Hindlimb muscle (tissue), 1 donor: ENCODE measurements around the gene CDK10. TPM values are rescaled to one million over a fixed set of nuclear protein-coding genes. Genes with fewer than 3 reads are reported as not detected.
"Not testable (repeated sequence)": the region's sequence is repeated elsewhere in the genome, so short reads cannot be mapped to it uniquely, and the experiment has no call there.

Source experiments
- DNase-seq: peaks from one replicate; pipeline ENCODE4 v3.0.0-alpha.2; 2013
- polyA plus RNA-seq: library from polyadenylated mRNA; unstranded; fragments of 120-200 nt; gene quantifications from one replicate; pipeline ENCODE4 v1.2.1, GENCODE V29; 2013; ENCODE audit not compliant: insufficient read length

Gene CDK10, protein sequence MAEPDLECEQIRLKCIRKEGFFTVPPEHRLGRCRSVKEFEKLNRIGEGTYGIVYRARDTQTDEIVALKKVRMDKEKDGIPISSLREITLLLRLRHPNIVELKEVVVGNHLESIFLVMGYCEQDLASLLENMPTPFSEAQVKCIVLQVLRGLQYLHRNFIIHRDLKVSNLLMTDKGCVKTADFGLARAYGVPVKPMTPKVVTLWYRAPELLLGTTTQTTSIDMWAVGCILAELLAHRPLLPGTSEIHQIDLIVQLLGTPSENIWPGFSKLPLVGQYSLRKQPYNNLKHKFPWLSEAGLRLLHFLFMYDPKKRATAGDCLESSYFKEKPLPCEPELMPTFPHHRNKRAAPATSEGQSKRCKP
- 65.0 TPM for polyA plus RNA-seq

DNA sequence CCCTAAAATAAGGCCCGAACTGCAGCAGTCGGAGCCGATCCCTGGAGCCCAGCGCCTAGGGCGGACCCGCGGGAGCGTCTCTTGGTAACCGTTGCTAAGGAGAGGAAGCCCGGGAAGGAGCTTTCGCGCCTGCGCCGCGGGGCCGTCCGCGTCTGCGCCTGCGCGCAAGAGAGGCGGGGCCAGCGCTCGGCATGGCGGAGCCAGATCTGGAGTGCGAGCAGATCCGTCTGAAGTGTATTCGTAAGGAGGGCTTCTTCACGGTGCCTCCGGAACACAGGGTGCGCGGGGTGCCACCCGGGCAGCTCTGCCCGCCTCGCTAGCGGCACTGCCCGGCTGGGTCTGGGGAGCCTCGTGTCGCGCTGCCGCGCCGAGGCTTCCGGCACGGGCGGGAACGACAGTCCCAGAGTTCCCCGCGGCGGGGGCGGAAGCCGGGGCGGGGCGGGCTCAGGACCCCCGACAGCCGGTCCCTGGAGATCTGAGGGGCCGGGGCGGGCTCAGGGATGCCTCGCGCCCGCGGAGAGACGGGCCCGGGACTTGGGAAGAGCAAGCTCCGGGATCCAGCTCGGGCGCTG, at the start of gene CDK10:
Gene CDK10, plus strand, starts transcription at position 170 of the 572 bp plus-strand sequence. Its CDS starts 22 bp downstream, at position 192.
- DNase-seq, result peak; percentile 94

DNA sequence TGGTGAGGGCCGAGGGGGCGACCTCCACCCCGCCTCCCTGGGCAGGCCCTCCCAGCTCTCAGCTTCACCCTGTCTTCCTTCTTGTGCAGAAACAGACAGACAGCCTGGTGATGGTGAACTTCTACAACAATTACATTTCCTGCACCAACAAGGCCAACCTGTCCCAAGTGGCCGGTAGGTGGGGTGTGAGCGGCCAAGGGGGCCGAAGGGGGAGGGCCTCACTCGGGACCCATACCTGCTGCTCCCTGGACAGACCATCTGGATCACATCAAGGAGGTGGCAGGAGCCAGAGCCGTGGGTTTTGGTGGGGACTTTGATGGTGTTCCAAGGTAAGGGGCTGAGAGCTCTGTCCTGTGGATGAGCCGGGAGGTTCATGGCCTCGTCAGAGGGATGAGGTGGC, 49.1 kb upstream of the CDK10 start:
- no peak for DNase-seq

DNA sequence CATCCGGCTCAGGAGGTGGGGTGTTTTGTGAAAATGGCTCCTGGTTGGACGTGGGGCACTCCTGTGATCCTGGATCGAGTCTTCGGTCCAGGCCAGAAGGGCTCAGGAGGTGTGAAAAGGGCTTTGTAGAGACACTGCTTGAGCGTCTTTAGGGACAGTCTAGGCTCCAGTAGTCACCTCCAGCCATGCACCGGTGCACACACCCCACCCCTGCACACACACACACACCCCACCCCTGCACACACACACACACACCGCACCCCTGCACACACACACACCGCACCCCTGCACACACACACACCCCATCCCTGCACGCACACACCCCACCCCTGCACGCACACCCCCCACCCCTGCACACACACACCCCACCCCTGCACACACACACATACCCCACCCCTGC, 48.0 kb upstream of the CDK10 start:
- DNase-seq, result no peak

DNA sequence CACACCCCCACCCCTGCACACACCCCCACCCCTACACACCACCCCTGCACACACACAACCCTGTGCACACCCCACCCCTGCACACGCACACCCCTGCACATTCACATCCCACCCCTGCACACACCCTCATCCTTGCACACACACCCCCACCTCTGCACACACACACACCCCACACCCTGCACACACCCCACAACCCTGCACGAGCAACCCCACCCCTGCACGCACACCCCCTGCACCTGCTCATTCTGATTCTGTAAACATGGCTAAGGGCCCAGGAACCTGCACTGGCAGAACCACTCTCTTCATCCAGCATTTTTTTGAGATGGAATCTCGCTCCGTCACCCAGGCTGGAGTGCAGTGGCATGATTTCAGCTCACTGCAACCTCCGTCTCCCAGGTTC, 47.1 kb upstream of the CDK10 start:
- no peak for DNase-seq

DNA sequence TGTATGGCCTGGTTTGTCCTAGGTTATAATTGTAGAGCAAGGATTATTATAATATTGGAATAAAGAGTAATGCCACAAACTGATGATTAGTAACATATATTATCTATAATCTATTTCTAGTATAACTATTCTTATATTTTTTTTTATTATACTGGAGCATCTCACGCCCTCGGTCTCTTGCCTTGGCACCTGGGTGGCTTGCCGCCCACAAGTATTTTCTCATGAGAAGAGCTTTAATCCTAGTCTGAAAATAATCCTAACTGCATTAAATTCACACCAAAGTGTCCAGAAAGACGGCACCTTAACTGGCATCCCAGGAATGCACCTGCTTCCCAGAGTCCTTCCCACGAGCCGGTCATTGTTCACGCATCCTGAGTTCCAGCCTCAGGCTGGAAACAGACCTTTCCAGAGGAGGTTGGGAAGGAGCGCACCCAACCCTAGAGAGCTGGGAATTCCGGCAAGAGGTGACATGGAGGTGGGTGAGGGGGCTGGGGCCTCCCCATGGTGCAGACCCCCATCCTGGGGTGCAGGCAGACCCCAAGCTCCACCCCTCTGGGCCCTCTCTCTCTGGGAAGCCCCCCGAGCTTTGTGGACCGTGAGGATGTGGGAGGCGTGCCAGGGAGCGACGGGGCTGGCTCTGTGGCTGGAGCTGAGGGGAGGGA, 44.9 kb upstream of the CDK10 start:
- no peak for DNase-seq

DNA sequence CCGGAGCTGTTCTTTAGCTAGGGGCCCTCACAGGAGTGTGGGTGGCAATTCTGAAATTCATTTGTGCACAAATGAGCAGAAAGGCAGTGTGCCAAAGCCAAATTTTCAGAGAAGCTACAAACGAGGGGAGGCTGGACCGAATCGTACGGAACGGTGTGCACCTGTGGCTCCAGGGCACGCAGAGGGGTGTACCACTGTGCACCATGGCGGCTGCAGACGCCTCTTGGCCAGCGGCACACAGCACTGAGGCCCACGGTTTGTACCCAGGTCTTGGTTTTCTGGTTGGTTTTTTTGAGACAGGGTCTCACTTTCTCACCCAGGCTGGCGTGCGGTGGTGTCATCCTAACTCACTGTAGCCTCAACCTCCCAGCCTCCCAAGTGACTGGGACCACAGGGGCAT, 43.9 kb upstream of the CDK10 start:
- DNase-seq, result no peak

DNA sequence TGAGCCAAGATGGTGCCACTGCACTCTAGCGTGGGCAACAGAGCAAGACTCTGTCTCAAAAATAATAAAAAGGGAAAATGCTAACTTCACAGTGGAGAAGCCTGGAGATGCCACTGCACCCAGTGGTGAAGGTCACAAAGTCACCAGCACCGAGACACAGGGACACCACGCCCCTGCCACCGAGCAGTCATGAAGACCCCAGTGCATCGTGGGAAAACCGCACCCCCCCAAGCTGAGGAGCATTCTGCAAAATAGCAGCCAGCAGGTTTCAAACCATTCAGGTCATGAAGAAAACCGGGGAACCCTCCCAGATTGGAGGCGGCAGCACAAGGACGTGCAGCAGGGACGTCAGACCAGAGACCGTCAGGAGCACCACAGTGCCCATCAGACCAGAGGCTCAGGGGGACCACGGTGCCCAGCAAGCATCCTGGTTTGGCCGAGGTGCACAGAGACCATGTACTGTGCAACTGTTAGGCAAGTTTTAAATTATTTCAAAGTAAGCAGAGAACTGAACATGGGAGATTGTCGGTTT, 42.7 kb upstream of the CDK10 start:
- DNase-seq, result no peak

DNA sequence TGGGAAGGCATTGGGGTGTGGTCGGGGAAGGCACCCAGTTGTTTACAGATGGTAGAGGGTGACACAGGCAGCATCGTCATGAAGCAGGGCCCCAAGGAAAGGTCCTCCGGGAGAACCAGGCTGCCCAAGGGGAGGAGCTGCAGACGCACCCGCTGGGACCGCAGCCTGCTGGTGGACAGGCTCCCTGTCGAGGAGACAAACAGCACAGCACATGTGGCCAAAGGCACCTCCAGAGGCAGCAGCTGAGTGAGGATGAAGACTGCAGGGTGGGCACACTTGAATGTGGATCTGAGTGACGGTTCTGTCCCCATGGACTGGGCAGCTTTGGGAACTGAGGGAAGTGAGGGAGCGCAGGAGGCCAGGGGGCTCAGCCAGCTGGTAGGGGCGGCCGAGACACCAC, 41.4 kb upstream of the CDK10 start:
- DNase-seq, result no peak

DNA sequence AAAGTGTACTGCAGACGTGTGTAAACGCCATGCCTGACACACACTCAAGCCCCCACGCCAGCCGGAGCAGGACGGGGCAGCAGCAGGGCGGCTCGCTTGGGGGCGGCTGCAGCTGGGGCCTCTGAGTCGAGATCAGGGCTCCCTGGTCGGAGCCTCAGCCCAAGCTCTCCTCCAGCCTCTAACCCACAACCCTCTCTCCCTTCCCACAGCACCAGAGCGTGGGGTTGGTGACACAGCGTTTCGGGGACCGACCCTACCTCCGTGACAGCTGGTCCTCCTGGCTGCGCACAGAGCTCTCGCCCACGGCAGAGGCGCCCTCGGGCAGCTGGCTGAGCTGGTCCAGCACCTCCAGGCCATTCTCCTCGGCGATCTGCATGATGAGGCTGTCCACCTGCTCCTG, 40.2 kb upstream of the CDK10 start:
- no peak for DNase-seq

DNA sequence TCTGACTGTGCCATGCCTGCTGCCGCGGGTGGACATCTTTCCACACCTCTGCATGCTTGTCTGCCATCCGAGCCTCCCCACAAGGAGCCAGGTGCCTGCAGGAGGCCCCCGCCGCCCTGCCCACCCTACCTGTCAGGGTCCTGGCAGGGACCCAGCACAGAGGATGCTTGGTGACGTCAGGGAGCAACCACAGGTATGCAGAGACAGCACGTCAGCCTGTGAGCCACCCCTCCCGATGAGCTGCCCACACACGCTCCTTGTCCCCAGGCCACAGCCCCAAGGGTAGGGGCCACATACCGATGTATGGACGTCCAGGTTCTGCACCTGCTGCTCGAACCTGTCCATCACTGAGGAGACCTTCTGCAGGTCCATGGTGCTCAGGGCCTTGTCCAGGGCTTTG, 39.6 kb upstream of the CDK10 start:
- DNase-seq, result no peak

DNA sequence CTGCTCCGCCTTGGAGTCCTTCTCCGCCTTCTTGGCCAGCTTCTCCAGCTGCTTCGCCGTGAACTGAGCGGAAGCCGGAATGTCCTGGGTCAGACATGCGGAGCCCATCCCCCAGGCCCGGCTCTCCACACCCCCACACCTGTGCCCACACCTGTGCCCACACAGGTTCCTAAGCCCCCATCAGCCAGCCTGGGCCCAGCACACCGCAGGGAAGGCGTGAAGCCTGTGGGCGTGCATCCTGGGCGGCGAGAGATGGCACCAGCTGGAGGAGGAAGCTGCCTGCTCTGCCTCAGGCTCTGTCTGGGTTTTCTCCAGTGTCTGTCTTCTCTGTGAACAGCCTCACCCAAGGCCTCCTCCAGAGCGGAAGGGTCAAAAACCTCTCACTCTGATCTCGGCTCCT, 34.9 kb upstream of the CDK10 start:
- no peak for DNase-seq

DNA sequence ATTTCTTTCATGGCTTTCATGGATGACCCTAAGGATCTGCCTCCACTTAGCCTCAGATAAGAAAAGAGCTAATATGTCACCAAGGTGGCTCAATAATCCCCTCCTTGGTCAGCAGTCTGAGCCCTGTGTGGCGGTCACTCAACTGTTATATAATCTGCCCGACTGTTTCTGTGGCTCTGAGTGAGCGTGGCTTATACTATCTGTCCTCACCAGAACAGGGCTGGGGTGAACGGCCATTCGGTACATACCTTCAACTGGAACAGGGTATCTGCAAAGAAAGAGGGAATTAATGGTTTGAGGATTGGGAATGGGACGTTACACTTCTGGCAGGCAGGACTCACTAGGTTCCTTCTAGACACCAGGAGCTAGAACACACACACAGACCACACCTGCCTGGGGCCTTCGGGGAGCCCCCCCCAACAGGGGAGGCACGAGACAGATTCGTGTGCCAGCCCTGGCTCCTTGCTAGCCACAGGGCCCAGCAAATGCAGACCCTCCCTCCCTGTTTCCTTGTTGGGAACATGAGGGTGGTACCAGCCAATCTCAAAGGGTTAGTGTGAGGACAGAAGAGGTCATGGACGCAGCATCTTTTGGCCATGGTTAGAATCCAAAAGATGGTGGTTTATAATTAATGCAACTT, 32.7 kb upstream of the CDK10 start:
- no peak for DNase-seq

DNA sequence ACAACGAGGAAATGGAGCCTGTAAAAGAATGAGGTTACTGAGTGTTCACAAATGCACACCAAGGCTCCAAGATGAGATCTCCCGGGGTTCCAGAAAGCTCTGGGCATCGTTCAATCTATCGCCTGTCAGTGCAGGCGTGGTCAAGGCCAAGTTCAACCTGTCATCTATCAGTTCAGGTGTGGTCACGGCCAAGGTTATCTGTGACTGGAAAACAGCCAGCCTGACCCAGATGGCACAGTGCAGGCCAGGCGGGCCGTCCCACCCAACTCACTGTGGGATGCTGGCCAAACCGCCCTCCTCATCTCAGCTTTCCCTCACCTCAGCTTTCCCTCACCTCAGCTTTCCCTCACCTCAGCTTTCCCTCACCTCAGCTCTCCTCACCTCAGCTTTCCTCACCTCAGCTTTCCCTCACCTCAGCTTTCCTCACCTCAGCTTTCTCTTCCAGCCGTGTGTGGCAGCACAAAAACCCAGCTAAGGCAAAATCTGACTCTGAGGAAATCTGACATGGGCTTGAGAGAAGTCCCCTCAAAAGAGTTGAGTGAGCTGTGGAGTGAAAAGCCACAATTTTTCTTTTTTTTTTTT, 31.3 kb upstream of the CDK10 start:
- DNase-seq, result no peak

DNA sequence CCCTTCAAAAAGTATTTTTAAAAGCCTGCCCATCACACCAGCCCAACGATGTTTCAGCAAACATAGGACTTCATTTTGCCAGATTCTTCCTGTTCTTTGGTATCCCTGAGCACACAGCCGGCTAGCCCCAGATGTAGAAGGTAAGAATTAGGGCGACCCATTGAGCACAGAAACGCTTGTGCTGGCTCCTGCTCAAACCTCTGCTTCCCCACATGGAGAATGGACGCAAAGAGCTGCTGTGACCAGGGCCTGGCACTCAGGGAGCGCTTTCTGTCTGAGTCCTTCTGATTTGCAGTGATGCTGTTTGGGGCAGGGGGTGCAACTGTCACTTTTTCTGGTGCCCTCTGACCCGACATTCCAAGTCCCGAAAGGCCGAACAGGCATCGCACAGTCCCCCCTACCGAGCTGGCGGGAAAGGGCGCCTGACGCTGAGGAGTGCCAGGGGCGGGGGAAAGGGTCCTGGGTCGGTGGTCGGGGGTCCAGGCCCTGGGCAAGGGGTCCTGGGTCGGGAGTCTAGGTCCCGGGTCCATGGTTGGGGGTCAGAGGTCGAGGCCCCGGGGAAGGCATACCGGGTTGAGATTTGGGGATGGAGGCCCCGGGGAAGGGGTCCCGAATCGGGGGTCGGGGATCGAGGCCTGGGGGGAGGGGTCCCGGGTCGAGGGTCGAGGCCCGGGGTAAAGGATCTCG, 29.9 kb upstream of the CDK10 start:
- no peak for DNase-seq

DNA sequence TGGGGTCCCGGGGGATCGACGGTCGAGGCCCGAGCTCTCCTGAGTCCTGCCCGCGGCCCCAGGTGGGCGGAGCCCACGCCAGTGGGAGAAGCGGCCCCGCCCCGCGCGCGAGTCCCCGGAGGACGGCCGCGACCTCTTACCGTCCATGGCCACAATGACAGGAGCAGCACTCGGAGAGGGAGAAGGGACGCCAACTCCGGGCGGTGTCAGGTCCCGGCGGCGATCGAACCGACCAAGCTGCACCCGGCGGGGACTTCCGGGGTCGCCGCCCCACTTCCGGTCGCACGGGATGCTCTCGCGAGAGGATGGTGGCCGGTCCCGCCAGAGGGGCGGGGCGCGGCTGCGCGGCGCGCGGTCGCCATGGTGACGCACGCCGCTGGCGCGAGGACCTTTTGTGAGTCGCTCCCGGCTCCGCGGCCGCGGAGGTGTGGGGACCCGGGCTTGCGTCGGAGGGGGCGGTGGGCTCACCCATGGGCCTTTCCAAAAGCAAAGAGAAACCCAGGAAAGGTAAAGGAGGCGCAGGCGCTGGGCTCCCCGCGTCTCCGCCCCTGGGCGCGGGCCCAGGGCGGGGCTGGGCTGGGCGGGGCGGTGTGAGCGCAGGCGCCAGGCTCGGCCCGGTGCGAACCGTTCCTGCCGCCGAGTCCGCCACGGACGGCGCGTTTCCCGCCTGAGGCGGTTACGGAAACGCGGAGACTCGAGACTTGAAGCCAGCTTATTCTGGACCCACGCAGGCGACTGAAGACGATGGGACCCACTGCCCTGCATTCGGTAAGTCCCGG, 28.9 kb upstream of the CDK10 start, which contains the start of the genes CHMP1A and SPATA33:
Gene CHMP1A, minus strand, starts transcription at position 267 of the 779 bp plus-strand sequence. Its CDS starts 120 bp downstream, at position 147.
Gene SPATA33, plus strand, starts transcription at position 395 of the 779 bp plus-strand sequence. Its CDS starts 76 bp downstream, at position 471.
- peak; percentile 94 for DNase-seq

DNA sequence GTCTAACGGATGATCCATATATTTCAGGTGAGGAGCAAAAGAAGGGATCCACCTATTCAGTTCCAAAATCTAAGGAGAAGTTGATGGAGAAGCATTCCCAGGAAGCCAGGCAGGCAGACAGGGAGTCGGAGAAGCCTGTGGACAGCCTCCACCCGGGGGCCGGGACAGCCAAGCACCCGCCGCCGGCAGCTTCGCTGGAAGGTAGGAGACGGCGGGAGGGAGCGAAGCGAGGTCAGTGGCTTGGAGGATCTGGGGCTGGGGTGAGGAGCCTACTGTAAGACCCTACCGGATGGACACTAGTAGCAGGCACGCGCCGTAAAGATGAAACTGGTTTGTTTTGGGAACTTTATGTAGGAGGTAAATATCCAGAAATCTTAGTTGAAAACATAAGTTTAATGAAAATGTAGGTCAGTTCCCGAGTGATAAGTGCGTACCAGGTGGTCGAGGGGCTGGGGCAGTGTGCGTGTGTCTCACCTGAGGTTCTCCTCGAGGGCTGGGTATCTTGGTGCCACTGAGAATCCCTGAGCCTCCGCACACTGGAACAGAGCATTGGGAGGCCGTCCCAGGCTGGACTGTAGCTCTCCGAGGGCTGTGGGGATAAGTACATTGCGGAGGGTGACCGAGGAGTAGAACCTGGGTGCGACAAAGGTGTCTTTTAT, 28.1 kb upstream of the CDK10 start:
- no peak for DNase-seq

DNA sequence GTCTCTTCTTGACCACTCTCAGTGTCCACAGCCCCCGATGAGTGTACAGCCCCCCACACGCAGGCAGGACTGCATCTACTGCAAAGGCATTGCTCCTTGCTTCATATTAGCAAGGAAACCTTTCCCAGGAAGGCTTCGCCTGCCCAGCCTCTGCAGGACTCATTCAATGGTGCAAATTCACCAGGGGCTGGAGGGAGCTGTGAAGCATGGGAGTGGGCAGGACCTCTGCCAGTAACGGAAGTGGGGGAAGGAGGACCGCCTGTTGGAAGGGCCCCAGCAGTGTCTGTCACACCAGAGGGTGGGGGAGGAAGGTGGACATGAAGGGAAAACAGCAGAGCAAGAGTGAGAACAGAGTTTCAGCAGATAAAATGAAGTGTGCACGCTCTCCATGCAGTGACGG, 26.3 kb upstream of the CDK10 start:
- DNase-seq, result no peak

DNA sequence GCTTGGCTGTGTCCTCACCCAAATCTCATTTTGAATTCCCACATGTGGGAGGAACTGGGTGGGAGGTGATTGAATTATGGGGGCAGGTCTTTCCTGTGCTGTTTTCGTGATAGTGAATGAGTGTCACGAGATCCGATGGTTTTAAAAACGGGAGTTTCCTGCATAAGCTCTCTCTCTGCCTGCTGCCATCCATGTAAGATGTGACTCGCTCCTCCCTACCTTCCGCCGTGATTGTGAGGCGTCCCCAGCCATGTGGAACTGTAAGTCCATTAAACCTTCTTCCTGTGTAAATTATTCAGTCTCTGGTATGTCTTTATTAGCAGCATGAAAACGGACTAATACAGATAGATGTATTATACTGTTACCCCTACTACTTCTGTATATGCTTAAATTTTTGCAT, 25.3 kb upstream of the CDK10 start:
- DNase-seq, result no peak

DNA sequence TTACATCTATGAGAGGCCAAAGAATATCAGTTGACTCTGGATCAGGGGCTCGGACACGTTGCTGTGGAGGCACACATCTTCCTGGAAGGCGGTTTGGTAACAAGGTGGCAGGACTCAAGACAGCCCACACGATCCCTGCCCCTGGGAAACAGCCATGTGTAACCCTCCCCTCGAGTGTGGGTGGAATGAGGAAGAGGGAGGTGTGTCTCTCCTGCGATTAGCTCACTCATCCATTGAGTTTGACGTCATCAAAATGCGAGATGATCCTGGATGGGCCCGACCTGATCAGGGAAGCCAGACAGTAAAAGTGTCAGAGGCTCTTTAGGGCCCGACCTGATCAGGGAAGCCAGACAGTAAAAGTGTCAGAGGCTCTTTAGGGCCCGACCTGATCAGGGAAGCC, 22.3 kb upstream of the CDK10 start:
- not testable (repeated sequence) for DNase-seq

DNA sequence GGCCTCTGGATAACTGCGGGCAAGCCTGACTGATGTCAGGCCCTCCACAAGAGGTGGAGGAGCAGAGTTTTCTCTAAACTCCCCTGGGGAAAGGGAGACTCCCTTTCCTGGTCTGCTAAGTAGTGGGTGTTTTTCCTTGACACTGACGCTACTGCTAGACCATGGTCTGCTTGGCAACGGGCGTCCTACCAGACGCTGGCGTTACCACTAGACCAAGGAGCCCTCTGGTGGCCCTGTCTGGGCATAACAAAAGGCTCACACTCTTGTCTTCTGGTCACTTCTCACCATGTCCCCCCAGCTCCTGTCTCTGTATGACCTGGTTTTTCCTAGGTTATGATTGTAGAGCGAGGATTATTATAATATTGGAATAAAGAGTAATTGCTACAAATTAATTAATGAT, 19.5 kb upstream of the CDK10 start:
- DNase-seq, result not testable (repeated sequence)
